Measurements from ENCODE around the gene CDC40. TPM values are rescaled to one million over a fixed set of nuclear protein-coding genes. Genes with fewer than 3 reads are reported as not detected.

The CDC40 gene
- total and polyA plus RNA-seq, 11 donors, result 5.8 to 23.5 (median 13.8) TPM

DNA sequence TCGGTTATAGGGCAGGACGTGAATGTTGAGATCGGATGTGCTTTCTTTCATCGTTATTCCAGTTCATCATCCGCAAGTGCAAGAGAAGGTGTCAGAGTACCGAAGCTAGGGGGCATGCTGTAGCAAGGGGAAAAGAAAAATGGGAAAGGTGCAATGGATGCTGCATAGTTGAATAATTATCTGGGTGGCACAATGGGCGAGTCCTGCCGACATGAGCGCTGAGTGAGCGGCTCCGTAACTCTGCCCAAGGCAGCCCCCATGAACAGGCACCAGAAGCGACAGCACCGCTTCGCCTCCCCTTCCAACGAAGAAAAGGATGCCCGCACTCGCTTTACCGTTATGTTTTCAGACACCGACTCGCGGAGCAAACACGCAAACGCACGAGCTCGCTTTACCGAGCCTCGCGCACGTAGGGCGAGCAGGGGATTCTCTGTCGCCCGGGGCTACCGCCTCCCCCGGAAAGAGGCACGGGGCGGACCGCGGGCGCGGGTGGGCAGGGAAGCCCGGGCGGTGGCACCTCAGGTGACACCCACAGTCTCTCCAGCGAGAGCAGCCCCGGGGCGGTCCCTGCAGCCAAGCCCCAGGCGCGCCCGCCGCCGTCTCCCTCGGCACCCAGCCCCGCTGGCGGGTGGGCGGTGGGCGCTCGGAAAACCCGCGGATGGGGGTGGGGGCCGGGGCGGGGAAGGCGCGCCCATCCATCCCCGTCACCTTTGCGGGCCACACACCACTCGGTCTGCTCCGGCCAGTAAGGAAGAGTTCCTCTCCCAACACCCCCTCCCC is 1.4 kb upstream of the CDC40 start:
- ATAC-seq (peak in 3 of 4 donors; percentile 27 to 44 (median 40)), DNase-seq (peak; percentile 25 to 64 (median 34))
- H3K4me3 ChIP-seq, result peak overlapping the region; percentile 60 to 97 (median 82)
- intact Hi-C loops (cut with DNase I), result loop anchor here (2.0 to 5.0 kb wide), 2 partner anchors 212 to 213 kb away; no protein-coding TSS in a partner anchor
- peak overlapping the region in 9 of 12 donors; percentile 36 to 92 (median 66) for H3K27ac ChIP-seq
- TF ChIP-seq, protein P1, sequence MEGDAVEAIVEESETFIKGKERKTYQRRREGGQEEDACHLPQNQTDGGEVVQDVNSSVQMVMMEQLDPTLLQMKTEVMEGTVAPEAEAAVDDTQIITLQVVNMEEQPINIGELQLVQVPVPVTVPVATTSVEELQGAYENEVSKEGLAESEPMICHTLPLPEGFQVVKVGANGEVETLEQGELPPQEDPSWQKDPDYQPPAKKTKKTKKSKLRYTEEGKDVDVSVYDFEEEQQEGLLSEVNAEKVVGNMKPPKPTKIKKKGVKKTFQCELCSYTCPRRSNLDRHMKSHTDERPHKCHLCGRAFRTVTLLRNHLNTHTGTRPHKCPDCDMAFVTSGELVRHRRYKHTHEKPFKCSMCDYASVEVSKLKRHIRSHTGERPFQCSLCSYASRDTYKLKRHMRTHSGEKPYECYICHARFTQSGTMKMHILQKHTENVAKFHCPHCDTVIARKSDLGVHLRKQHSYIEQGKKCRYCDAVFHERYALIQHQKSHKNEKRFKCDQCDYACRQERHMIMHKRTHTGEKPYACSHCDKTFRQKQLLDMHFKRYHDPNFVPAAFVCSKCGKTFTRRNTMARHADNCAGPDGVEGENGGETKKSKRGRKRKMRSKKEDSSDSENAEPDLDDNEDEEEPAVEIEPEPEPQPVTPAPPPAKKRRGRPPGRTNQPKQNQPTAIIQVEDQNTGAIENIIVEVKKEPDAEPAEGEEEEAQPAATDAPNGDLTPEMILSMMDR (IDR thresholded peaks at IDR 0.05), result peak; percentile 33 to 78 (median 58)
- no peak for TF ChIP-seq POLR2A (IDR thresholded peaks at IDR 0.05)
- H3K4me1 ChIP-seq, result peaks cover 5 to 37% (median 30%) of the 10 kb centered on the region in 12 donors
- H3K9me3 ChIP-seq, result no peaks in the 10 kb centered on the region
- 0 to 1% (median 1%) methylated on average over 25 to 66 of the region's 66 CpGs for WGBS, 4 donors
- no peaks in the 10 kb centered on the region for H3K36me3 ChIP-seq
- H3K27me3 ChIP-seq, result no peaks in the 10 kb centered on the region

DNA sequence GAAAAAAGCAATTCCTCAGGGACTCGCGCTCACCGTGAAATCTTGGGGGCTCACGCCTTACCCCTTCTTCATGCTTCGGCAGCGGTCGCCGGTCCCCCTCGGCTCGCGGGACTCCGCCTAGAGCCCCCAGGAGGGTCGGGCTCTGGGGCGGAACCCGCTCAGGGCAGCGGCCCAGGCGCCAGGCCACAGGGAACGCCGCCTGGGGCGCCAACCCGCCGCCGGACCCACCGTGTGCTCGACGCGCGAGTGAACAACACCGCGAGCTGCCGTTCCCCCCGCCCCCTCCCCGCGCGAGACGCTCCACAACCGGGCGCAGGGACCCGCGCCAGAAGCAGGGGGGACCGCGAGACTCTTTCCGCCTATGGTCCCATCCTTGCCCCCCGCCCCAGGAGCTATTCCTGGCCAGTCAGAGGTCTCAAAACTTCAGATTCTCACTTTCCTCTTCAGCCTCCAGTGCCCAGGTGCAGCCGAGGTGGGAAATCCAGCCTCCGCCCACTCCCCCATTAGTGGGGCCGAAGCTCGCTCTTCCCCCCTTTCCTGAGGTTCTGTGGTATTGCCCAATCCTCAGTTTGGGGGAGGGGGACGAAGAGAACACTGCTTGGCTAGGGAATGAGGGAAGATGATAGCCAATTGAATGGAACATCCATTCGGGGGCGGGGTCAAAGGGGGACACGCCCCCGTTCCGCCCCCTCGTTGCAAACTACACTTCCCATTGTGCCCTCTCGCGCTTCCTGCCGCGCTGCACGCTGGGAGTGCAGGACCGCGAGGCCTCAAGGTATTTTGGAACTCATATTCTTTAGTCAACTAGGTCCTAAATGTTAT is 610 bp upstream of the CDC40 start, which contains the start of gene WASF1:
TSS of gene WASF1 (minus strand) at position 265 of the 822 bp plus-strand sequence. CDS start 52,069 bp downstream, outside the sequence.
- intact Hi-C loops (cut with DNase I), result loop anchor here (2.0 to 10.0 kb wide), 3 partner anchors 211 to 485 kb away; partner anchors contain the start of genes AK9 (in 3 of the 10) and FIG4 (in 3 of the 10)
- peak within 1 kb of the TSS; percentile 66 to 97 (median 82) for H3K4me3 ChIP-seq
- H3K4me1 ChIP-seq, result peaks cover 5 to 43% (median 33%) of the 10 kb centered on the region in 12 donors
- TF ChIP-seq POLR2A (IDR thresholded peaks at IDR 0.05), result peak in 1 of 2 donors; percentile 25
- TF ChIP-seq, protein P1 (IDR thresholded peaks at IDR 0.05), result no peak
- peak within 1 kb of the TSS; percentile 46 to 92 (median 78) for H3K27ac ChIP-seq
- H3K9me3 ChIP-seq, result no peaks in the 10 kb centered on the region
- H3K27me3 ChIP-seq, result no peaks in the 10 kb centered on the region
- ATAC-seq (peak; percentile 99 to 100 (median 100)), DNase-seq (peak; percentile 90 to 96 (median 94))
- no peaks in the 10 kb centered on the region for H3K36me3 ChIP-seq
- 0 to 1% (median 0%) methylated on average over 17 to 62 of the region's 62 CpGs for WGBS, 4 donors

DNA sequence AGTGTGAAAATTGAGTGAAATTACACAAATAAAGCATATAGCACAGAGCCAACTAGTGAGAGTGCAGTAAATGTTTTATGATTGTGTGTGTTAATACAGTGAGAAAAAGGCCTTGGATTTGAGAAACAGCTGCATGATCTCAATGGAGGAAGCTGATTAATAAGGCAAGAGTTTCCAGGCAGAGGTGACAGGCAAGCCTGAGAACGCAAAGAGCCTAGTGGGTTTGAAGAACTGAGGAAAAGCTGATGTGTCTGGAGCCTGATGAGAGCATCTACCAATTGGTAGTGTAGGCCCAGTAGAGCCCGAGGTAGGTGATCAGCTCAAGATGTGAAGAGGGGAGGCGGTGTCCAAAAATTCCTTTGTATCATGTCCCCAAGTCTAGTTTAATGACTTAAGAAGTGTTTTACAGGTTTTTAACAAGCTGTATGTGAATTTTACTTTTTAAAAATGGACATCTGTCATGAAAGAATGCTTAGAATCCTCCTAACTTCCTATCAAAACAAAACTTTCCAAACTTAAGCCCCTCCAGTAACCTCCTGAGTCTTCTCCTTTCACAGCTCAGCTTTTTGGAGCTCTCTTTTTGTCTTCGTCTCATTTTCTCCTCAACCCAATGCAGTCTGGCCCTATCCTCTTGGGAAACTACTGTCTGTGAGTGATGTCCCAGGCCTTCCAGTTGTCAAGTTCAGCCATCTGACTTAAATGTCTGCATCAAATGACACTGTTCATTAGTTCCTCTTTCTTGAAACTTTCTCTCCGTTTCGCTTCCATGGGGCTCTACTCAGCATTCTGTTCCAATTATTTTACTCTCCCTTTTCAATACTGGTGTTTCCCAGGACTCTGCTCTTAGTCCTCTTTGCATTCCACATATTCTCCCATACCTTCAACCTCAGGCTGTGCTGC is 1.2 kb downstream of the CDC40 start:
- H3K27me3 ChIP-seq, result no peaks in the 10 kb centered on the region
- H3K36me3 ChIP-seq, result no peaks in the 10 kb centered on the region
- peak overlapping the region; percentile 66 to 97 (median 82) for H3K4me3 ChIP-seq
- peaks cover 5 to 57% (median 36%) of the 10 kb centered on the region in 12 donors for H3K4me1 ChIP-seq
- 54 to 62% (median 58%) methylated on average over 6 of the region's 6 CpGs for WGBS, 4 donors
- TF ChIP-seq POLR2A (IDR thresholded peaks at IDR 0.05), result no peak
- TF ChIP-seq, protein P1 (IDR thresholded peaks at IDR 0.05), result no peak
- peak overlapping the region in 4 of 12 donors; percentile 78 to 92 (median 80) for H3K27ac ChIP-seq
- intact Hi-C loops (cut with DNase I), result loop anchor here in 3 of 10 donors (10.0 kb wide), 1 partner anchor 487 kb away; the partner anchor contains the start of genes AK9 (in 3 of the 3) and FIG4 (in 3 of the 3)
- H3K9me3 ChIP-seq, result no peaks in the 10 kb centered on the region
- no peak for DNase-seq
- ATAC-seq, result no peak

Measured in heart left ventricle (tissue), 16 donors.